Retinal pigment epithelial cell (primary cell): ENCODE measurements around the gene GDA.

ENCODE experiments used
- DNase-seq: peaks from one replicate; pipeline ENCODE4 v3.0.0-alpha.2; 2010; ENCODE audit warnings: low read depth
- H3K4me3 ChIP-seq: 2 replicates; pipeline ENCODE4 v1.5.1; 2011; ENCODE audit warnings: mild to moderate bottlenecking, low read length, control low read depth, moderate library complexity
- CTCF ChIP-seq: conservative IDR thresholded peaks from 2 replicates; pipeline ENCODE4 v1.5.1; 2011; ENCODE audit warnings: low read depth, low read length, control low read depth, inconsistent platforms

The GDA gene

GRCh38 chr9:72147676-72148075 lies 1.6 kb upstream of the GDA start:
- DNase-seq = no peak
- TF ChIP-seq CTCF = no peak
- H3K4me3 ChIP-seq = no peak overlapping the region

GRCh38 chr9:72150127-72150526 lies 887 bp downstream of the GDA start:
- H3K4me3 ChIP-seq = no peak overlapping the region
- no peak for DNase-seq
- TF ChIP-seq CTCF = no peak

- H3K4me3 ChIP-seq = no peak overlapping the region
- TF ChIP-seq CTCF = no peak
- DNase-seq = no peak
These were observed 1.4 kb downstream of the GDA start for GRCh38 chr9:72150661-72151060.

- no peak for DNase-seq
- TF ChIP-seq CTCF = no peak
These were observed 1.9 kb downstream of the GDA start for GRCh38 chr9:72151104-72151503.

GRCh38 chr9:72154468-72155285 lies 5.4 kb downstream of the GDA start:
- no peak for TF ChIP-seq CTCF
- no peak for DNase-seq
- no peak overlapping the region for H3K4me3 ChIP-seq

More at GRCh38 chr9:72151104-72151503, 1.9 kb downstream of the GDA start:
- H3K4me3 ChIP-seq = no peak overlapping the region

- no peak for TF ChIP-seq CTCF
- H3K4me3 ChIP-seq = no peak overlapping the region
- no peak for DNase-seq
These were observed 6.1 kb downstream of the GDA start for GRCh38 chr9:72155301-72155700.

- TF ChIP-seq CTCF = no peak
- no peak overlapping the region for H3K4me3 ChIP-seq
- no peak for DNase-seq
These were observed 7.3 kb downstream of the GDA start for GRCh38 chr9:72156586-72156985.
